HG02623 (cell line): Measurements from ENCODE around the gene NDE1.

Experiments
- ATAC-seq: cut with Tn5 transposase; IDR thresholded peaks from one replicate; pipeline ENCODE4 v1.9.1; 2021; ENCODE audit warnings: moderate library complexity; ENCODE audit not compliant: unreplicated experiment

NDE1 gene

DNA sequence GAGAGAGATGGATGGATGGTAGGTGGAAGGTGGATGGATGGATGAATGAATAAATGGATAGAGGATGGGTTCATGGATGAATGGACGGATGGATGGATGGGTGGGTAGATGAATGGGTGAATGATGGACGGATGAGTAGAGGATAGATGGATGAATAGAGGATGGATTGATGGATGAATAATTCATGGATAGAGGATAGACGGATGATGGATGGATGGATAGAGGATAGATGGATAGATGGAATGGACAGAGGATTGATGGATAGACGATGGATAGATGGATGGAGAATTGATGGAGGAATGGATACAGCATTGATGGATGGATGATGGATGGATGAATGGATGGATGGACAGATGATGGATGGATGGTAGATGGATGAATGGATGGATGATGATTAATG, 115.1 kb downstream of the NDE1 start:
- no peak for ATAC-seq

DNA sequence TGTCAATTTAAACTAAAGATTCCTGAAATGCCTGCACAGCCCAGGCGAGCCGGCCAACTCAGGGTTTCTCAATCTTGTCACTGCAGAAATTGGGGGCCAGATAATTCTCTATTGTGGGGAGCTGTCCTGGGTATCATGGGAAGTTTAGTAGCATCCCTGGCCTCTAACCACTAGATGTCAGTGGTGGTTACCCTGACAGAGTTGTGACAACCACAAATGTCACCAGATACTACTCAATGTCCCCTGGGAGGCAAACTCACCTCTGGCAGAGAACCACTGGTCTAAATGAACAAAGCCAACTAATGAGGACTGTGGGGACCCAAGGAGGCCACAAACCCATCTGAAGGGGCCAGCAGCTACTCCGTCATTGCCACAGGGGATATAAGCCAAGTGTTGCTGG, 115.8 kb downstream of the NDE1 start:
- ATAC-seq, result peak; percentile 57

DNA sequence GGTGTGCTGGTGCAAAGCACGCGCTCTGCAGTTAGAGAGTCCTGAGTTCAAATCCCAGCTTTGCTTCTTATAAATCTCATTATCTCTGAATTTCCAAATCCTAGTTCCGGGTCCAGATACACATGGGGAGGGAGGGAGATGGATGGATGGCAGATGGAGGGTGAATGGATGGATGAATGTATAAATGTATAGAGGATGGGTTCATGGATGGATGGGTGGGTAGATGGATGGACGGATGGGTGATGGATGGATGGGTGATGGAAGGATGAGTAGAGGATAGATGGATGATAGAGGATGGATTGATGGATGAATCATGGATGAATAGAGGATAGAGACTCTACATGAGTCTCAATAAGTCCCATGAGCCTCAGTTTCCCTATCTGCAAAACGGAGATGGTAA, 116.9 kb downstream of the NDE1 start:
- no peak for ATAC-seq

DNA sequence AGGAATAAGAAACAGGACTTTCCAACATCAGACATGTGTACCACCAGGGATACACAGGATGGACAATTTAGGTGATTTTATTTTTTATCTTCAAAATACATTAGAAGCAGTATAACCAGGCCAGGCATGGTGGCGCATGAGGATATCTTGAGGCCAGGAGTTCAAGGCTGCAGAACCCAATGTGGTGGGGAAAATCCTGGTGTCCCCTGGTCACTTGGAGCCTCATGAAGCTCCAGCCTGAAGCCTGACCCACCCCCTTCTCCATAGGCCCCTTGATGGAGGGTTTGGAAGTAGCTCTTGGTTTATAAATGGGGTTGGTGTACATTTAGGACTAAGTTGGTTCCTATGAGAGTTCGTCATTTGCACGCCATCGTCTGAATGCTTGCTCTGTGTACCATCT, 118.2 kb downstream of the NDE1 start:
- no peak for ATAC-seq

DNA sequence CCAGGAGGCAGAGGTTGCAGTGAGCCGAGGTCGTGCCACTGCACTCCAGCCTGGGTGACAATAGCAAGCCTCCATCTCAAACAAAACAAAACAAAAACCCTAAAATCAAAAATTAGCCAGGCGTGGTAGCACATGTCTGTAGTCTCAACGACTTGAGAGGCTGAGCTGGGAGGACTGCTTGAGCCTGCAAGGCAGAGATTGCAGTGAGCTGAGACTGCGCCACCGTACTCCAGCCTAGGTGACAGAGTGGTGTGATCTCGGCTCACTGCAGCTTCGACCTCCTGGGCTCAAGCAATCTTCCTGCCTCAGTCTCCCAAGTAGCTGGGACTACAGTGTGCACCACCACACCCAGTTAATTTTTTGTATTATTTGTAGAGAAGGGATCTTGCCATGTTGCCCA, 119.2 kb downstream of the NDE1 start:
- no peak for ATAC-seq

DNA sequence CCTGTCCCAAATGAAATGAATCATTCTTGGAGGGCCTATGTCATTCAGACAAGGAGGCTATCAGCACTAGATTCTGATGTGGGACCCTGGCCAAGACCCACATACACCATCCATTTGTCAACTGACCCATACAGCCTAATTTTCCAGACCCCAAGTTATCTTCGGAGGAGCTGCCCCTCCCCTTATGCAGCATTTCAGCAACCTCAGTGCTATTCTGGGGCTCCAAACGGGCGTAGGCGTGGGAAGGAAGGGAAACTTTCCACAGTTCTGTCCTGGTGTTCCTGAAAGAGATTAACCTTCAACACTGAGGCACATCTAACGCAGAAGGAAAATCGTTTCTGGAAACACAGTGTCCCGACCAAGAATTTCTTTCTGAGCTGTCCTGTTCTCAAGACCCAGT, 120.1 kb downstream of the NDE1 start:
- no peak for ATAC-seq

DNA sequence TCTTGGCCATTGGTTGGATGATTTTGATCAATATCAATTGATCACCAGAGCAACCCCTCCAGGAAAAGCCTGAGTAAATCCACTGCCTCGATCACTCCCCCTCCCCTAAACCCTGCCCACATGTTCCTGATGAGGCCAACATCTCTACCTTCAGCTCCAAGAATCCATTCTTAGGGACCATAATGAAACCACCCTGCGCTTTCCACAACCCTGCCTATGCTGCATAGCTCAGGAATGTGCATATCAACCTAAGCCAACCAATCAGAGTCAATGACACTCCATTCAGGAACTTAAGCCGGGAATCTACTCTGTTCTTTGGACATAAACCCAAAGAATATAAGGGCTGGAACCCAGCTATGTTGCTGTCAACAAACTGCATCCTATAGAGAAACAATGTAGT, 120.5 kb downstream of the NDE1 start:
- no peak for ATAC-seq

DNA sequence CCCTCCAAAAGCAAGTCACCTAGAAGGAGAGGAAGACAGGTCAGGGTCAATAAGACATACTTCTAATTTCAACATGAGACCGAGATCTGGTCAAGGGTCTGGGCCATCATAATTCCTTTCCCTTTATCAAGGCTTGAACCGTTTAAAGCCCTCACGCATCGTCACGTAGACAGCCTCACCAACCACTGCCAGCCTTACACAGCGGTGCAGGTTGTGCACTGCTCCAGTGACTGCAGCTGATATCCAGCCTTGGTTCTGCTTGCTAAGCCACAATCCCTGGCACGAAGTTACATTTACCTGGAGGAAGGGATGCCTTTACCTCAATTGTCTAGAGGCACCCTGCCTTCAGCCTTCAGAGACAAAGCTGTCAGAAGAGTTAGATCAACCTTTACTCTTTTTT, 121.6 kb downstream of the NDE1 start:
- ATAC-seq, result no peak

DNA sequence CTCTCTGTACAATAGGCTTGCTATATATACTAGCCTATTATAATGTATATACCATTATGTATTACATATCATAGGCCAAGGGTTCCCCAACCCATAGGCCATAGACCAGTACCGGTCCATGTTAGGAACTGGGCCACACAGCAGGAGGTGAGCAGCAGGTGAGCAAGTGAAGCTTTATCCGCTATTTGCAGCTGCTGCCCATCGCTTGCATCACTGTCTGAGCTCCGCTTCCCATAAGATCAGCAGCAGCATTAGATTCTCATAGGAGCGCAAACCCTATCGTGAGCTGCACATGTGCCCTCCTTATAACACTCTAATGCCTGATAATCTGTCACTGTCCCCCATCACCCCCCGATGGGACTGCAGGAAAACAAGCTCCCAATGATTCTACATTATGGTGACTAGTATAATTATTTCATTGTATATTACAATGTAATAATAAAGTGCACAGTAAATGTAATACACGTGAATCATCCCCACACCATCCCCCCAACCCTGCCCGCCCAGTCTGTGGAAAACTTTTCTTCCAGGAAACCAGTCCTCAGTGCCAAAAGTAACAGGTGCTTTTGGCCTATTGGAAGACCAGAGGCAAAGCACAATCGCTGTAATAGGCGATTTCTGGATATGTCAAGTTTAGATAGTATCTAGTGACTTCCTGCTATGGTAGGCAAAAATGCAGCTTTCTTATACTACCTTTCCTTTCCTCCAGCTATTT, 122.7 kb downstream of the NDE1 start:
- ATAC-seq, result no peak

DNA sequence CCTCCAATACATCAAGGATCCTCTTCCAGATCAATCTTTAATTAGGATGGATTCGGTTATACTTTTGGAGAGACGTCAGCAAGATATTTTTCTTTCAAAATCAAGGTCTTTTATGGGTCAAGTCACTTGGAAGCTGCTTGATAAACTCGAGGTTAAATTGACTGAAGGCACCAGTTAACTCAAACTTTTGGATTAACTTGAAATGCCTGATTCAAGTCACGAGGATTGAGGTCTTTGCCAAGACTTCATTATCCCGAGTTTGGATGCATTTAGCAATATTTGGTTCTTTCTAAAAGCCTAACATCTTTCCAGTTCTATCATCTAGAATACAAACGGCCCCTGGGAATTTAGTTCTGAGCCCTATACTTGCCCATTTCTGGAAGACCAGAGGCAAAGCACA, 123.9 kb downstream of the NDE1 start:
- no peak for ATAC-seq

DNA sequence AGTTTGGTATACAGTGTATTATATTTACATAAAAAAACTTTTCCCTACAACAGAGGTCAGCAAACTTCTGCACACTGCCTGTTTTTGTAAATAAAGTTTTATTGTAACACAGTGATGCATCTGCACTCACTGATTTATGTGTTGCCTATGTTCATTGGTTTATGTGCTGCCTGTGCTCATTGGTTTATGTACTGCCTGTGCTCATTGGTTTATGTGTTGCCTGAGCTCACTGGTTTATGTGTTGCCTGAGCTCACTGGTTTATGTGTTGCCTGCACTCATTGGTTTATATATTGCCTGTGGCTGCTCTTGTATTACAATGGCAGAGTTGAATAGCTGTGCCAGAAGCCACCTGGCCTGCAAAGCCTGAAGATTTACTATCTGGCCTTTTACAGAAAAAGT, 125.2 kb downstream of the NDE1 start:
- no peak for ATAC-seq

DNA sequence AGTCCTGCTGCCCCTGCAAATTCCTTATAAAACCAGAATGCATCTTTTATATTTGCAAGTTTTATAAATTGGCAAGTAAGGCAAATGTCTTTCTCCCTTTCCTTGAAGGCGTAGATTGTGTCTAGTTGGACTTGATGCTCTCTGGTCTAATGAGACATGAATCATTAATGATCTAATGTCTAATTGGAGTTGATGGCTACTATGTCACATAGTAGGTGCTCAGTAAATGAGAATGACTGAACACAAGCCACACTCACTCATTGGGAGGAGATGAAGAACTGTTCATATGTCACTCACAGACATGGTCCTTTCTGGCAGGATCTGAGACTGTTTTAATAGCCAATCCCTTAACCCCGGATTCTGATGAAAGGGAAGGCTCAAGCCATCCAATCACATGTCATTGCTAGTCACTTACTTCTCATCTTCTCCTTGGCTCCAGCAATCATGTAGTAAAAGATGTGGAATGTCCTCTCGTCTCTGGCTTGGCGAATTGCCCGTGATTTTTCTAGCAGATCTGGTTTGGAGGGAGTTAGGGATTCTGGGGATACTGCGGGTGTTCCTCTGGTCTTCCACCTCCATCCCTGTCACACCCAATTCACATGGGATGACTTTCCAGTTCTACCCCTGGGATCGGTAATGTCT, 125.7 kb downstream of the NDE1 start:
- ATAC-seq, result no peak
